HL-60 (cell line): ENCODE measurements around the gene STAC3.

Experiments
- DNase-seq, 2 experiments: peaks; one replicate each; pipeline ENCODE4 v3.0.0-alpha.2; 2010 to 2020; ENCODE audit warnings: low read depth in 1 of 2, low spot score in 1 of 2
- H3K27ac ChIP-seq: fragments of 250-450 bp; sonication (Bioruptor Pico); replicated peaks from 2 replicates; pipeline ENCODE4 v1.5.1; 2020; ENCODE audit warnings: mild to moderate bottlenecking, moderate library complexity
- H3K27me3 ChIP-seq: fragments of 250-450 bp; sonication (Bioruptor Pico); 2 replicates; pipeline ENCODE4 v1.5.1; 2021; ENCODE audit warnings: mild to moderate bottlenecking, moderate library complexity; ENCODE audit not compliant: insufficient read depth, poor library complexity, severe bottlenecking
- H3K4me3 ChIP-seq: replicated peaks from 2 replicates; pipeline ENCODE4 v1.5.1; 2011; ENCODE audit warnings: mild to moderate bottlenecking, control low read depth, low read length; ENCODE audit not compliant: insufficient read depth
- GABPA ChIP-seq: IDR thresholded peaks from 2 replicates; pipeline ENCODE4 v1.6.1; 2012; ENCODE audit warnings: low read depth
- POLR2AphosphoS5 ChIP-seq: IDR thresholded peaks from 2 replicates; pipeline ENCODE4 v1.6.1; 2012; ENCODE audit warnings: low read depth
- SPI1 ChIP-seq: IDR thresholded peaks from 2 replicates; pipeline ENCODE4 v1.6.1; 2012; ENCODE audit warnings: low read depth, mild to moderate bottlenecking, borderline replicate concordance
- TF ChIP-seq, protein P1 (sequence below): IDR thresholded peaks from 2 replicates; pipeline ENCODE4 v1.6.1; 2012; ENCODE audit warnings: low read depth; ENCODE audit not compliant: insufficient replicate concordance
- TF ChIP-seq, protein P2 (sequence below): IDR thresholded peaks from one replicate; pipeline ENCODE4 v1.5.1; 2011; ENCODE audit warnings: low read length, control low read depth, inconsistent platforms; ENCODE audit not compliant: insufficient read depth

Gene STAC3

DNA sequence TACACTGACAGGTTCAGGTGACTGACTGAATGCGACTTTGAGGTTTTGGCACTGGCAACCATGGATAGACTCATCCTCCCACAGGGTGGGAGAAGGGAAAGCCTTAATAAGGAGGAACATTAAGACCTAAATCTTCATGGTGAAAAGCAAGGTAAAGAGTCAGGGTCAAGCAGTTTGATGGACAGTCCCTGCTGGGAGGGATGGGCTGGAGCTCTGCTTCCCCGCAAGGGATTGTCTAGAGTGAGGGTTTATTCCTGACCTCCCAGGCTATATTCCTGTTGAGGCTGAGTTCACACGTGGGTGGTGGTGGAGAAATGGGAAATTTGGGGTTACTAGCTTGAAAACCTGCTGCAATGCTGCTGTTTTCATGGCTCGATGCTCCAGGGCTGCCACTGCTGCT, 9.4 kb upstream of the STAC3 start:
- TF ChIP-seq, protein P1, sequence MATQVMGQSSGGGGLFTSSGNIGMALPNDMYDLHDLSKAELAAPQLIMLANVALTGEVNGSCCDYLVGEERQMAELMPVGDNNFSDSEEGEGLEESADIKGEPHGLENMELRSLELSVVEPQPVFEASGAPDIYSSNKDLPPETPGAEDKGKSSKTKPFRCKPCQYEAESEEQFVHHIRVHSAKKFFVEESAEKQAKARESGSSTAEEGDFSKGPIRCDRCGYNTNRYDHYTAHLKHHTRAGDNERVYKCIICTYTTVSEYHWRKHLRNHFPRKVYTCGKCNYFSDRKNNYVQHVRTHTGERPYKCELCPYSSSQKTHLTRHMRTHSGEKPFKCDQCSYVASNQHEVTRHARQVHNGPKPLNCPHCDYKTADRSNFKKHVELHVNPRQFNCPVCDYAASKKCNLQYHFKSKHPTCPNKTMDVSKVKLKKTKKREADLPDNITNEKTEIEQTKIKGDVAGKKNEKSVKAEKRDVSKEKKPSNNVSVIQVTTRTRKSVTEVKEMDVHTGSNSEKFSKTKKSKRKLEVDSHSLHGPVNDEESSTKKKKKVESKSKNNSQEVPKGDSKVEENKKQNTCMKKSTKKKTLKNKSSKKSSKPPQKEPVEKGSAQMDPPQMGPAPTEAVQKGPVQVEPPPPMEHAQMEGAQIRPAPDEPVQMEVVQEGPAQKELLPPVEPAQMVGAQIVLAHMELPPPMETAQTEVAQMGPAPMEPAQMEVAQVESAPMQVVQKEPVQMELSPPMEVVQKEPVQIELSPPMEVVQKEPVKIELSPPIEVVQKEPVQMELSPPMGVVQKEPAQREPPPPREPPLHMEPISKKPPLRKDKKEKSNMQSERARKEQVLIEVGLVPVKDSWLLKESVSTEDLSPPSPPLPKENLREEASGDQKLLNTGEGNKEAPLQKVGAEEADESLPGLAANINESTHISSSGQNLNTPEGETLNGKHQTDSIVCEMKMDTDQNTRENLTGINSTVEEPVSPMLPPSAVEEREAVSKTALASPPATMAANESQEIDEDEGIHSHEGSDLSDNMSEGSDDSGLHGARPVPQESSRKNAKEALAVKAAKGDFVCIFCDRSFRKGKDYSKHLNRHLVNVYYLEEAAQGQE, result no peak
- TF ChIP-seq SPI1, result no peak
- TF ChIP-seq POLR2AphosphoS5, result no peak
- no peak for TF ChIP-seq GABPA
- TF ChIP-seq, protein P2, sequence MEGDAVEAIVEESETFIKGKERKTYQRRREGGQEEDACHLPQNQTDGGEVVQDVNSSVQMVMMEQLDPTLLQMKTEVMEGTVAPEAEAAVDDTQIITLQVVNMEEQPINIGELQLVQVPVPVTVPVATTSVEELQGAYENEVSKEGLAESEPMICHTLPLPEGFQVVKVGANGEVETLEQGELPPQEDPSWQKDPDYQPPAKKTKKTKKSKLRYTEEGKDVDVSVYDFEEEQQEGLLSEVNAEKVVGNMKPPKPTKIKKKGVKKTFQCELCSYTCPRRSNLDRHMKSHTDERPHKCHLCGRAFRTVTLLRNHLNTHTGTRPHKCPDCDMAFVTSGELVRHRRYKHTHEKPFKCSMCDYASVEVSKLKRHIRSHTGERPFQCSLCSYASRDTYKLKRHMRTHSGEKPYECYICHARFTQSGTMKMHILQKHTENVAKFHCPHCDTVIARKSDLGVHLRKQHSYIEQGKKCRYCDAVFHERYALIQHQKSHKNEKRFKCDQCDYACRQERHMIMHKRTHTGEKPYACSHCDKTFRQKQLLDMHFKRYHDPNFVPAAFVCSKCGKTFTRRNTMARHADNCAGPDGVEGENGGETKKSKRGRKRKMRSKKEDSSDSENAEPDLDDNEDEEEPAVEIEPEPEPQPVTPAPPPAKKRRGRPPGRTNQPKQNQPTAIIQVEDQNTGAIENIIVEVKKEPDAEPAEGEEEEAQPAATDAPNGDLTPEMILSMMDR, result no peak
- no peak for DNase-seq
- Histone ChIP-seq H3K4me3 (no peak overlapping the region), H3K27ac (no peak overlapping the region), H3K27me3 (no peaks in the 10 kb centered on the region)

DNA sequence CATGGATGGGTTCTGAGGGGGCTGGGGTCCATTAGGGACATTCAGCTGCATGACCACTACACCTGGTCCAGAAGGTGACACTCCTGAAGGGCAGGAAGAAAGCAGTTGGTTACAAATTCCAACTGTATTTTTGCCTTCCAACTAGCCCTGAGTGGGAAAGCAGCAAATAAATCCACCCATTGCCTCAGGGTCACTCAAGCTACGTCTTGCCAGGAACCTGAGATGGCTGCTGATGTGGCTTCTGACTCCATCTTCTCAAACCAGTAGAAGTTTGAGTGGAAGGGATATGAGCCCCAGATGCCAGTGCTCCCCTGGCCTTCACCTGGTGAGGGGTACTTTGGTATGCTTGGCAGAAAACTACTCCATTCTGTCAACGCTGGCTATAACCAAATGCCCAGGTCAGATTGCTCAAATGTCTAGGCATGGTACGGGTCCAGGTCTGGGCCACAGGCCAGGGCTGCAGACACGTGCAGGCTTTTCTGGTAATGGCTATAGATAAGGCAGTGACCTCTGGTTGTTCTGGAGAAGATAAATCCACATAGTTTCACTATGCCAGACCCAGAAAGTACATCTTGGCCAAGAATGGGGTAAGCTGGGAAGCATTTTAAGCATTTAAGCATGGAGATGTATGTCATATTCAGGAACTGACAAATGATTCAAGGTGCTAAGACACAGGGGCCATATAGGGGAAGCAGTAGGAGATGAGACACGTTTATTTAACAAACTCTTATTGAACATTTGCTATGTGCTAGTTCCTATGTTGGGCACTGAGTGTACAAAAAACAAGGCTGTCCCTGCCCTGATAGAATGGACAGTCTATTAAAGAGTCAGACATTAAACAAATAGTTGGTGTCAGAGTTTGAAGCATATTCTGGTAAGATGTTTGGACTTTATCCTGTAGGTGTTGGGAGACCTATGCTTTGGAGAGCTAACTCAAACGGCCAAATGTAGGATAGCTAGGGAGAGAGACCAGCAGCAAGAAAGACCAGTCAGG, 8.3 kb upstream of the STAC3 start:
- no peaks in the 10 kb centered on the region for H3K27me3 ChIP-seq
- no peak overlapping the region for H3K27ac ChIP-seq
- DNase-seq, result no peak
- TF ChIP-seq, protein P1, result no peak
- TF ChIP-seq, protein P2, result no peak
- no peak for TF ChIP-seq GABPA
- no peak for TF ChIP-seq SPI1
- TF ChIP-seq POLR2AphosphoS5, result no peak
- H3K4me3 ChIP-seq, result no peak overlapping the region

DNA sequence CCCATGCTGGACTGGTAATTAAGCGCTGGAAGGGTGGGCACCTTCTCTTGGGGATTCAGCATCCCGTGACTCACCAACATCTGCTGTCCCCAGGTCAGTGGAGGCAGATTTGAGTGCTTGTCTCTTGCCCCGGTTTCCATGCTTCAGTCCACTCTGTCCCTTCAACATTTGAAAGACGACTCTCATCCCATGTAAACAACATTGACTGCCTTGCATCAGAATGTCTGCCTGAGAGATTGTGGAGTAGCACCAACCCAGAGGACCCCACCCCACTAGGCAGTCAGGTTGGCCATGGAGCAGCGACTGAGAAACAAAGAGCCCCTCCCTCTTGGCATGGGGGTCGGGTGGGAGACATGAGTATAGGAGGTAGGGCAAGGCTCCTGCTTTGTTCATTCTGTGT, 4.9 kb upstream of the STAC3 start:
- TF ChIP-seq GABPA (no peak), POLR2AphosphoS5 (no peak), SPI1 (no peak)
- TF ChIP-seq, protein P1, result no peak
- TF ChIP-seq, protein P2, result no peak
- no peaks in the 10 kb centered on the region for H3K27me3 ChIP-seq
- no peak overlapping the region for H3K27ac ChIP-seq
- no peak for DNase-seq
- no peak overlapping the region for H3K4me3 ChIP-seq
